Upper lobe of left lung (tissue), 6 donors: ENCODE results near the gene OR2K2. TPM values are rescaled to one million over a fixed set of nuclear protein-coding genes. Genes with fewer than 3 reads are reported as not detected.
"Not testable (repeated sequence)": the region's sequence is repeated elsewhere in the genome, so short reads cannot be mapped to it uniquely, and the experiment has no call there.

Experiments
- ATAC-seq, 2 donors: fragments of 200-7000 bp; cut with Tn5 transposase; one replicate each; pipeline ENCODE4 v1.9.1; 2022; ENCODE audit warnings: mild to moderate bottlenecking in 2 of 2, moderate library complexity in 2 of 2; ENCODE audit not compliant: low FRiP score in 2 of 2
- DNase-seq, 2 donors: peaks; one replicate each; pipeline ENCODE4 v3.0.0-alpha.2; 2019 to 2020
- H3K27ac ChIP-seq, 4 donors: fragments of 200-600 bp; sonication (generic); one replicate each; pipeline ENCODE4 v1.5.1; 2016 to 2019
- H3K27me3 ChIP-seq, 4 donors: fragments of 200-600 bp; sonication (generic); one replicate each; pipeline ENCODE4 v1.5.1; 2017 to 2019
- H3K36me3 ChIP-seq, 4 donors: fragments of 200-600 bp; sonication (generic); one replicate each; pipeline ENCODE4 v1.5.1; 2016 to 2019
- H3K4me1 ChIP-seq, 4 donors: fragments of 200-600 bp; sonication (generic); one replicate each; pipeline ENCODE4 v1.5.1; 2018 to 2019
- H3K4me3 ChIP-seq, 4 donors: fragments of 200-600 bp; sonication (generic); one replicate each; pipeline ENCODE4 v1.5.1; 2017 to 2019; ENCODE audit warnings: mild to moderate bottlenecking in 2 of 4, moderate library complexity in 1 of 4
- H3K9me3 ChIP-seq, 4 donors: fragments of 200-600 bp; sonication (generic); one replicate each; pipeline ENCODE4 v1.5.1; 2018 to 2019
- CTCF ChIP-seq, 6 experiments: fragments of 450-650 bp in 4 of 6; fragments of 200-600 bp in 2 of 6; sonication (generic) in 2 of 6; IDR thresholded peaks; one replicate each; pipeline ENCODE4 v1.5.1; 2016 to 2019; ENCODE audit warnings: antibody characterized with exemption in 6 of 6
- EP300 ChIP-seq, 4 donors: sonication (generic); formaldehyde crosslinking; IDR thresholded peaks; one replicate each; pipeline ENCODE4 v1.5.1; 2017; ENCODE audit warnings: antibody characterized with exemption in 4 of 4, control low read depth in 2 of 4
- POLR2A ChIP-seq, 4 donors: fragments of 450-650 bp; IDR thresholded peaks; one replicate each; pipeline ENCODE4 v1.5.1; 2016 to 2017; ENCODE audit warnings: antibody characterized with exemption in 4 of 4, mild to moderate bottlenecking in 2 of 4
- POLR2AphosphoS5 ChIP-seq, 2 donors: sonication (generic); formaldehyde crosslinking; IDR thresholded peaks; one replicate each; pipeline ENCODE4 v1.5.1; 2017; ENCODE audit warnings: antibody characterized with exemption in 2 of 2
- WGBS, 2 donors: methylation state at CpG; one replicate each; pipeline ENCODE4 v1.1.5; 2017 to 2018; 5-methylcytosine and 5-hydroxymethylcytosine counted together
- total RNA-seq, 6 donors: library from RNA; depleted of rRNA in 4 of 6; stranded (reverse); fragments of >200 nt in 4 of 6; gene quantifications; one replicate each; pipeline versions ENCODE4 v1.1.0 to v1.2.1, GENCODE V29; 2016 to 2021
- donor health status: DM: no; HTN: no; CAD: no; lungs with moderate emphysema.
- donor health status: DM: no; HTN: yes; CAD: no; lungs with severe emphysema.

The OR2K2 gene
- total RNA-seq, 6 donors from 2014 or later = not detected

- DNase-seq = no peak
- Histone ChIP-seq H3K4me3 (no peak overlapping the region), H3K9me3 (no peaks in the 10 kb centered on the region), H3K4me1 (no peaks in the 10 kb centered on the region), H3K36me3 (no peaks in the 10 kb centered on the region), H3K27me3 (no peaks in the 10 kb centered on the region), H3K27ac (no peak overlapping the region)
- TF ChIP-seq EP300 (IDR thresholded peaks at IDR 0.05) = no peak
- TF ChIP-seq CTCF (IDR thresholded peaks at IDR 0.05) = no peak
- no peak for TF ChIP-seq POLR2AphosphoS5 (IDR thresholded peaks at IDR 0.05)
- no peak for TF ChIP-seq POLR2A (IDR thresholded peaks at IDR 0.05)
- no peak for ATAC-seq
Measured at GRCh38 chr9:111350556-111350955, 20.5 kb upstream of the OR2K2 start.

- H3K36me3 ChIP-seq = no peaks in the 10 kb centered on the region
- DNase-seq (no peak), ATAC-seq (no peak)
- TF ChIP-seq CTCF (IDR thresholded peaks at IDR 0.05) (no peak), POLR2AphosphoS5 (IDR thresholded peaks at IDR 0.05) (no peak), EP300 (IDR thresholded peaks at IDR 0.05) (no peak), POLR2A (IDR thresholded peaks at IDR 0.05) (no peak)
- no peaks in the 10 kb centered on the region for H3K9me3 ChIP-seq
- no peak overlapping the region for H3K4me3 ChIP-seq
- no peak overlapping the region for H3K27ac ChIP-seq
- no peaks in the 10 kb centered on the region for H3K4me1 ChIP-seq
- no peaks in the 10 kb centered on the region for H3K27me3 ChIP-seq
- WGBS, 2 donors = 68 to 71% methylated on average over 5 of the region's 5 CpGs
Measured at GRCh38 chr9:111349766-111350165, 19.7 kb upstream of the OR2K2 start.

GRCh38 chr9:111348821-111349271, 18.8 kb upstream of the OR2K2 start:
- H3K4me3 ChIP-seq = no peak overlapping the region
- no peaks in the 10 kb centered on the region for H3K36me3 ChIP-seq
- ATAC-seq (no peak), DNase-seq (no peak)
- no peaks in the 10 kb centered on the region for H3K27me3 ChIP-seq
- H3K4me1 ChIP-seq = no peaks in the 10 kb centered on the region
- 46 to 47% methylated on average over 4 of the region's 4 CpGs for WGBS, 2 donors
- TF ChIP-seq EP300 (IDR thresholded peaks at IDR 0.05) (no peak), CTCF (IDR thresholded peaks at IDR 0.05) (no peak), POLR2A (IDR thresholded peaks at IDR 0.05) (no peak), POLR2AphosphoS5 (IDR thresholded peaks at IDR 0.05) (no peak)
- H3K9me3 ChIP-seq = no peaks in the 10 kb centered on the region
- no peak overlapping the region for H3K27ac ChIP-seq

GRCh38 chr9:111334318-111334863, 4.4 kb upstream of the OR2K2 start:
- WGBS, 2 donors = 61% methylated on average over 4 of the region's 5 CpGs; no CpG with 5 or more reads in 1 of the 2 donors
- not testable (repeated sequence) for DNase-seq, H3K36me3 ChIP-seq, H3K27me3 ChIP-seq, H3K27ac ChIP-seq, ATAC-seq, H3K9me3 ChIP-seq, H3K4me1 ChIP-seq, H3K4me3 ChIP-seq

- ATAC-seq = no peak
- H3K4me1 ChIP-seq = no peaks in the 10 kb centered on the region
- no peak for DNase-seq
- H3K36me3 ChIP-seq = no peaks in the 10 kb centered on the region
- TF ChIP-seq EP300 (IDR thresholded peaks at IDR 0.05) (no peak), POLR2A (IDR thresholded peaks at IDR 0.05) (no peak), POLR2AphosphoS5 (IDR thresholded peaks at IDR 0.05) (no peak), CTCF (IDR thresholded peaks at IDR 0.05) (no peak)
- H3K4me3 ChIP-seq = no peak overlapping the region
- 73 to 75% methylated on average over 3 of the region's 3 CpGs for WGBS, 2 donors
- H3K9me3 ChIP-seq = no peaks in the 10 kb centered on the region
- H3K27me3 ChIP-seq = no peaks in the 10 kb centered on the region
- no peak overlapping the region for H3K27ac ChIP-seq
Measured at GRCh38 chr9:111320631-111321030, 9.4 kb downstream of the OR2K2 start.
